NCI-H1092 treated with DMSO at 0.1 percent for 48 hours (cell line): ENCODE results near the gene OR51B6.
"Not testable (repeated sequence)": the region's sequence is repeated elsewhere in the genome, so short reads cannot be mapped to it uniquely, and the experiment has no call there.

Experiments
- DNase-seq: peaks from one replicate; lab custom pipeline; 2025; lab: John Stamatoyannopoulos, UW

Gene OR51B6

DNA sequence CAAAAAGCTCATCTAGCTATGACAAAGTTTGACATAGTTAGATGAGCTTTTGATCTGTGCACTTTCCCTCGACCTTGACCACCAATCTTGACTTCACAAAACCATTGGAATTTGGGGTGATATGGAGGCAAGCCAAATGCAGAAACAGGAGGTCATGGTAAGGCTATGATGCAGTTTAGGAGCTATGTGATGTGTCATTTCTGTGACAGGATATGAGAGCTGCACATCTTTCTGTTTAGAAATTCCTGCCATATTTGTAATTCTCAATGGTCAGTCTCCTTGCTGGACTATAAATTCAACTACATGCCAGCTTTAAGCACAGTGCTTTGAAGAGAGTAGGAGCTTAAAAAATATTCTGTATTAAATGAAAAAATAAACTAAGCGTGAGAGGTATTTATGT is 12.9 kb downstream of the OR51B6 start:
- DNase-seq = no peak

DNA sequence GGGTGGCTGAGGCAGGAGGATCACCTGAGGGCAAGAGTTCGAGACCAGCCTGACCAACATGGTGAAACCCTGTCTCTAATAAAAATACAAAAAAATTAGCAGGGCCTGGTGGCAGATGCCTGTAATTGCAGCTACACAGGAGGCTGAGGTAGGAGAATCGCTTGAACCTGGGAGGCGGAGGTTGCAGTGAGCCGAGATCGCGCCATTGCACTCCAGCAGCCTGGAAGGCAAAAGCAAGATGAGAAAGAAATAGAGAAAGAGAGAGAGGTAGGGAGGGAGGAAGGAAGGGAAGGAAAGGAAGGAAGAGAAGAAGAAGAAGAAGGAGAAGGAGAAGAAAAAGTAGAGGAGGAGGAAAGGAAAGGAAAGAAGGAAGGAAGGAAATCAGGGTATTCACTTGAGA is 15.1 kb downstream of the OR51B6 start:
- DNase-seq = not testable (repeated sequence)

GRCh38 chr11:5366856-5367255 is 15.5 kb downstream of the OR51B6 start:
- no peak for DNase-seq

DNA sequence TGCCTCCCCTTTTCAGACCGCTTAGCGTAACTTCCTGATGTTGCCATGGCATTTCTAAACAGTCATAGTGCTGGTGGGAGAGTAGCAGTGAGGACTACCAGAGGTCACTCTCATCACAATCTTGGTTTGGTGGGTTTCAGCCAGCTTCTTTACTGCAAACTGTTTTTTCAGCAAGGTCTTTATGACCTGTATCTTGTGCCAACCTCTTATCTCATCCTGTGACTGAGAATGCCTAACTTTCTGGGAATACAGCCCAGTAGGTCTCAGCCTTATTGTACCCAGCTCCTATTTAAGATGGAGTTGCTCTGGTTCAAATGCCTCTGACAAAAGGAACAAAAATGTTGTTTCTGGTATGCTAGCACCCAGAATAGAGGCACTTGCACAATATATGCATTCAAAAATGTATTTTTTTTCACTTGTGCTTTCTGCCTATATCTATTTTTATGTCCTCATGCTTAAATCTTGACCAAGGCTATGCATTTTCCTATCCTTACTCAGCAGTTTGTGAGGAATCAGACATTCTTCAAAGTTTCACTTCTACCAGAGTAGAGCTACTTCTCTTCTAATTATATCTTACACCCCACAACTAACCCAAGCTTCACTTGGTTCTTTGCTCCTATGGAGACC is 16.3 kb downstream of the OR51B6 start:
- no peak for DNase-seq

- no peak for DNase-seq
These were observed 17.3 kb downstream of the OR51B6 start for GRCh38 chr11:5368502-5369043.

GRCh38 chr11:5369789-5370188 is 18.5 kb downstream of the OR51B6 start:
- DNase-seq = no peak

- DNase-seq = peak; percentile 2
These were observed 29.5 kb downstream of the OR51B6 start for GRCh38 chr11:5380740-5381342.

DNA sequence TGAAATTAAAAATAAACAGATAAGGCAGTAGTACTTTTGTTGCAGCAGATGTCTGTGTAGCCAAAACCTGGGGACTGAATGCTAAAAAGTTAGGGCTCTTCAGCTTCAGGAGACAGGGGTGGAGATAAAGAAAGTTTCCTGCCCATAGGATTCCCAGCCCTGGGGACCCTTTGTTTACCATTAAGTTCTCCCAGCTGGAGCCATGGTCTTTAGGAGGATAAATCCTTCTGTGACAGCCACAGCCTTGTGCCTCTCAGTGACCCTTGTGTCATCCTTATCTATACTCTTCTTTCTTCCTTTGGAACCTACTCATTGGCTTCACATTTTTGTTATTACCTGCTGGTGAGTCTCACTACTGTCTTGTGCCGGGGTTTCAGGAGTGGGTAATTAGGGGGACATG is 32.3 kb downstream of the OR51B6 start, which contains the start of gene OR51M1:
TSS of gene OR51M1 (plus strand) at position 237 of the 400 bp plus-strand sequence. CDS start 5,587 bp downstream, outside the sequence.
- no peak for DNase-seq

DNA sequence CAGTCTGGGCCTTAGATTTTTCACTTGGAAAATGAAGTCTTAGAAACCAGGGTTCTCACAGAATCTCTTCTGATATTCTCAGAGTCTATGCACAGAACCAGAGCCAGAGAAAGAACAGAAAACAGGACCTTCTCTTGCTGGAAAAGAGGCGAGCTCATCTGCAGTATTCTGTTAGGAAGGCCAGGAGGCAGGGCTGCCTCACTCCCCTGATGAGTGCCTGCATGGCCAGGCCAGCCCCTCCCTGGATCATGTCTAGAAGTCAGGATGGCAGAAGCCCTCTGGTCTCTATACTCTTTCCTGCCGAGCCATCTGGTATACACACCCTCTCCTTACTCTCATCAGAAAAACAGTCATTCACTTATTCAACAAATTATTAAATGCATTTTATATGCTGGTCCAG is 33.0 kb downstream of the OR51B6 start:
- no peak for DNase-seq

DNA sequence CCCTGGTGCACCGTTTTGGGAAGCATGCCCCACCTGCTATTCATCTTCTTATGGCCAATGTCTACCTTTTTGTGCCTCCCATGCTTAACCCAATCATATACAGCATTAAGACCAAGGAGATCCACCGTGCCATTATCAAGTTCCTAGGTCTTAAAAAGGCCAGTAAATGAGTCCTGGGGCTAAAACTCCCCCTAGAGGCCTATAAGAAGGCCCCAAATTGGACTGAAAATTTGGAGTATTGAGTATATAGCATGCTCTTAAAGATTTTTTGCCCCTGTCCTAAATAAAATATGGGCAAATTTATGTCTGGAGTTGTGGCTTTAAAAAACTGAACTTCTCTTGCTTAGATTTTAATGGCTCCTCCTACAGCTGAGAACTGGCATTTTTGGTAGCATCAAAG is 38.9 kb downstream of the OR51B6 start:
- no peak for DNase-seq

DNA sequence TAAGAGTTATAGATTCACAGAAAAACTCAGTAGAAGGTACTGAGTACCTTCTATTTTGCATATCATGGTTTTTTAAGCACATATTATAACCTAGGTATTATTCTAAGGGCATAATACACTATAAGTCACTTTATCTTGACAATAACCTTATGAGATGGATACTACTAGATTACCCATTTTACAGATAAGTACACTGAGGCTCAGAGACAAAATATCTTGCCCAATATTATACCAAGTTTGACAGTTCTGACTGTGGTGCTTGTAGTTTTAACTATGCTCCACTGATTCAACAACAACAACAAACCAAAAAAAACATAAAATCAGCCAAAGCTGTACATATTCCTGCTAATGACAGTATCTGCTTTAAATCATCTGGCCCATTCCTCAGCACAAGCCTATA is 42.8 kb downstream of the OR51B6 start:
- DNase-seq = no peak

DNA sequence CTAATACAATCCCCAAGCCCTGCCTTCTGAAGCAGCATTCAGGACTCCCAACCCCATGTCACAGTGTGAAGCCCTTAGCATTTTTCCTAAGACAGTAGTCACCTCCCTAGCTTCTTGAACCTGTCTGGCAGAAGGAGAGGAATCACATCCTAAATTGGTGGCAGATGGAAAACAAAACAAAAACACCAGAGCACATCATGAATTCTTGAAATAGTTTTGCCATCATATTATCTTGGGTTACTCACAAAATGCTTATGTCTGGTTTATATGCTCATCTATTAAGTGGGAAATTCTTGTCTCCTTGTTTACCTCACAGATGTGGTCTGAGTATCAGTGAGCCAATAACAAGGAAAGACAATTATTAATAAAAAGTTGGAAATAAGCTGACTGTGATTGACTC is 47.6 kb downstream of the OR51B6 start:
- no peak for DNase-seq
